ENCODE results near the gene RHOV.

- TF ChIP-seq CTCF (optimal IDR thresholded peaks at IDR 0.05 in 1 of 3, IDR thresholded peaks at IDR 0.05 in 1 of 3, conservative IDR thresholded peaks at IDR 0.05 in 1 of 3; ENCODE audit: extremely low read depth in 1 of 3, insufficient read depth in 2 of 3, low read length in 3 of 3): no peak
- TF ChIP-seq EZH2 (IDR thresholded peaks at IDR 0.05; ENCODE audit: low read length): no peak
Observed at GRCh38 chr15:40855706-40856234, 18.3 kb downstream of the RHOV start.

Measured in keratinocyte (primary cell).